ENCODE data around the gene SEMA3C. TPM values are rescaled to one million over a fixed set of nuclear protein-coding genes. Genes with fewer than 3 reads are reported as not detected.

The SEMA3C gene
- total RNA-seq, 1 donor from 2014 or later: 0.26 TPM

- no peaks in the 10 kb centered on the region for H3K9me3 Mint-ChIP-seq (ENCODE audit: unreplicated experiment)
- H3K36me3 Mint-ChIP-seq (ENCODE audit: low read depth, unreplicated experiment): no peaks in the 10 kb centered on the region
- H3K27me3 Mint-ChIP-seq (ENCODE audit: unreplicated experiment): peaks cover 1% of the 10 kb centered on the region
- DNase-seq (ENCODE audit: low spot score): no peak
- H3K27ac Mint-ChIP-seq (ENCODE audit: unreplicated experiment): no peak overlapping the region
- TF ChIP-seq CTCF (IDR thresholded peaks at IDR 0.05; ENCODE audit: unreplicated experiment): no peak
- no peak overlapping the region for H3K4me3 Mint-ChIP-seq (ENCODE audit: unreplicated experiment)
- no peaks in the 10 kb centered on the region for H3K4me1 Mint-ChIP-seq (ENCODE audit: unreplicated experiment)
These were observed 71.0 kb downstream of the SEMA3C start for GRCh38 chr7:80847895-80848294.

DNA sequence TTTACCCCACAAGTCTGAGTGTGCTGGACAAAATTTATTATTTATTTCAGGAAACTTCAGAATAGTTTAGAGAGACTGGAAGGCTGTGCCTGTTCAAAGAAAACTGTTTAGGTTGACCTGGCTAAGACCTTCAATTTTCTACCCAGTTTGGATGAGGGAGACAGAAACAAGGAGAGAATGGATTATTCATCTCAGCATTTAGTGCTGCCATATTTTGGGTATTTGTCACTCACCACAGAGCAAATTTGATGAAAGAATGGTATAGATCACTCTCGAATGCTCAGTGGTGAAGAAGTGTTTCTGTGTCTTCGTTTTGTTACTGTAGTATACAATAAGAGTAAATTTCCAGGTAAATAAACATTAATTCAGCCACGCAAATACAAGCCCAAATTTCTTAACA is 71.8 kb downstream of the SEMA3C start:
- TF ChIP-seq CTCF (IDR thresholded peaks at IDR 0.05; ENCODE audit: unreplicated experiment): no peak
- H3K4me3 Mint-ChIP-seq (ENCODE audit: unreplicated experiment): no peak overlapping the region
- peaks cover 1% of the 10 kb centered on the region for H3K27me3 Mint-ChIP-seq (ENCODE audit: unreplicated experiment)
- no peaks in the 10 kb centered on the region for H3K4me1 Mint-ChIP-seq (ENCODE audit: unreplicated experiment)
- H3K9me3 Mint-ChIP-seq (ENCODE audit: unreplicated experiment): no peaks in the 10 kb centered on the region
- no peak for DNase-seq (ENCODE audit: low spot score)
- H3K36me3 Mint-ChIP-seq (ENCODE audit: low read depth, unreplicated experiment): no peaks in the 10 kb centered on the region
- H3K27ac Mint-ChIP-seq (ENCODE audit: unreplicated experiment): no peak overlapping the region

DNA sequence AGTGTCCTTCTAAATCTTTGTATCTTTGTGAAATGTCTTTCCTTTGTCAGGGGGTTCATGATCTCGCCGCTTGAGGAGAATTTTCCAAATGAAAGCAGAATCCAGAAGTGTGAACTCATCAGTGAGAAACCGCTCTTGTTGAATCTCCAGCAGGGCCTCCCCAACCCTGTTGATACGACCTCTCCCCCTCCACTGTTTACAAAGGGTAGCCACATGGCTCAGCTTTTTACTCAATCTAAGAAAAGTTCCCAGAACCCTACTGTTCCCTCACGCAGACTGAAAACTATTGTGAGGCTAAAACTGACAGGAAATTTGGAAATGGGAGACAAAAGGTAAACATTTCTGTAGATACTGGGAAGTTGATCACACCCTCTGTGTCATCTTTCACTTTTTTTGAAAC is 73.9 kb downstream of the SEMA3C start:
- Mint-ChIP-seq H3K4me3 (ENCODE audit: unreplicated experiment) (no peak overlapping the region), H3K27me3 (ENCODE audit: unreplicated experiment) (peaks cover 1% of the 10 kb centered on the region), H3K27ac (ENCODE audit: unreplicated experiment) (no peak overlapping the region), H3K9me3 (ENCODE audit: unreplicated experiment) (no peaks in the 10 kb centered on the region), H3K4me1 (ENCODE audit: unreplicated experiment) (no peaks in the 10 kb centered on the region), H3K36me3 (ENCODE audit: low read depth, unreplicated experiment) (no peaks in the 10 kb centered on the region)
- TF ChIP-seq CTCF (IDR thresholded peaks at IDR 0.05; ENCODE audit: unreplicated experiment): no peak
- DNase-seq (ENCODE audit: low spot score): no peak

DNA sequence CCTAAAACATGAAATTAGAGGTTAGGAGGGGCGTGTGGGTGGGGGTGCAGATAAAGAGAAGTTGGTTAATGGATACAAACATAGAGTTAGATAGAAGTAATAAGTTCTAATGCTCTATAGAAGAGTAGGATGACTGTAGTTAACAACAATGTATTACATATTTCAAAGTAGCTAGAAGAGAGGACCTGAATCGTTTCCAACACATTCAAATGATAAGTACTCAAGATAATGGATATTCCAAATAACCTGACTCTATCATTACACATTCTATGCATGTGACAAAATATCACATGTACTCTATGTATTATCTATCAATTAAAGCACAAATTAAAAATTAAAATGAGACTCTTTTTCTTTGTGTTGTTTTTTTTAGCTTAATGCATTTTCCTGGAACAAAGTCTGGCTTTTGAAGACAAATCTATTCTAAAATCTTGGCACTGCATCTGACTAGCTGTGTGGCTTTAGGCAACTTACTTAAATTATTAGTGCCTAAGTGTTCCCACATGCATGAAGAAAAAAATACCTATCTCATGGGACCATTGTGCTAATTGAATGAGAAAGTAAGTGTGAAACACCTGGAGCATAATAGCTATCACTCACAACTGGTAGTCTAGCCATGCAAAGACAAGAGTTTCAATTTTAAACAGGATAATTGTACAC is 75.7 kb downstream of the SEMA3C start:
- Mint-ChIP-seq H3K9me3 (ENCODE audit: unreplicated experiment) (no peaks in the 10 kb centered on the region), H3K4me3 (ENCODE audit: unreplicated experiment) (no peak overlapping the region), H3K27me3 (ENCODE audit: unreplicated experiment) (peaks cover 1% of the 10 kb centered on the region), H3K27ac (ENCODE audit: unreplicated experiment) (no peak overlapping the region), H3K36me3 (ENCODE audit: low read depth, unreplicated experiment) (no peaks in the 10 kb centered on the region), H3K4me1 (ENCODE audit: unreplicated experiment) (no peaks in the 10 kb centered on the region)
- TF ChIP-seq CTCF (IDR thresholded peaks at IDR 0.05; ENCODE audit: unreplicated experiment): no peak
- no peak for DNase-seq (ENCODE audit: low spot score)

DNA sequence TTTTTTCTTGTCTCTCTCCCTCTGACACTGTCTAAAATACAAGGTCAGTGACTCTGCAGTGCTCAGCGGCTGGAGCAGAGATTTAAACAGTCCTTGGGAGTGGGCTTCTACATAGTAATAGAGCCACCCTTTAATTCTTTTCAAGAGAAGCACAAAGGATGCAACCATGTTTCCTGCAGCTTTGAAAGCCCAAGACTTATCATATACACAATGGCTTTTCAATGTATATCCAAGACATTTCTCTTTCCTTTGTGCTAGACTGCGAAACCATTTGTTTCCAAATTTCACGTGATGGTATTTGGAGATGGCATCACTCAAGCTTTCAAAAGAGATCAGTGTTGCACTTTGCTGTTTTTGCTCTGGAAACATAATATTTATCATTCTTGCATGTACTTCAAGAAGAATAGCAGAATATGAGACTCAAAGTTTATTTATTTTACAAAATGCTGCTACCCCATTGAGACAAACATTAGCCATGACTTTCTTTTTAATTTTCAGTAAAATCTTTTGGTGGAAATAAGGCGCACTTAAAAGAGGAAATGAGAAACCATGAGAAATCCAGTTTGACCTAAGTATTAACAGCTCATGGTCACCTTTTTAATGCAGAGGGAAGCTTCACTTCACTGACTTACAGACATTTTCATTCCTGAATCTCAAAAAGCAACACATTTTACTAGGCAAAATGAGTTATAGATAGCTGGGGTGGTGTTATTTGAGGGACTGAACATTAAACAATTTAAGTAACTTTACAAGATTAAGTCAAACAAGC is 76.6 kb downstream of the SEMA3C start:
- H3K27me3 Mint-ChIP-seq (ENCODE audit: unreplicated experiment): peaks cover 1% of the 10 kb centered on the region
- H3K36me3 Mint-ChIP-seq (ENCODE audit: low read depth, unreplicated experiment): no peaks in the 10 kb centered on the region
- H3K27ac Mint-ChIP-seq (ENCODE audit: unreplicated experiment): no peak overlapping the region
- no peak for TF ChIP-seq CTCF (IDR thresholded peaks at IDR 0.05; ENCODE audit: unreplicated experiment)
- H3K9me3 Mint-ChIP-seq (ENCODE audit: unreplicated experiment): no peaks in the 10 kb centered on the region
- no peak for DNase-seq (ENCODE audit: low spot score)
- no peaks in the 10 kb centered on the region for H3K4me1 Mint-ChIP-seq (ENCODE audit: unreplicated experiment)
- no peak overlapping the region for H3K4me3 Mint-ChIP-seq (ENCODE audit: unreplicated experiment)
